ENCODE results near the gene ERICH4. TPM values are rescaled to one million over a fixed set of nuclear protein-coding genes. Genes with fewer than 3 reads are reported as not detected.

Gene ERICH4
- total RNA-seq, 1 donor from 2014 or later = not detected

DNA sequence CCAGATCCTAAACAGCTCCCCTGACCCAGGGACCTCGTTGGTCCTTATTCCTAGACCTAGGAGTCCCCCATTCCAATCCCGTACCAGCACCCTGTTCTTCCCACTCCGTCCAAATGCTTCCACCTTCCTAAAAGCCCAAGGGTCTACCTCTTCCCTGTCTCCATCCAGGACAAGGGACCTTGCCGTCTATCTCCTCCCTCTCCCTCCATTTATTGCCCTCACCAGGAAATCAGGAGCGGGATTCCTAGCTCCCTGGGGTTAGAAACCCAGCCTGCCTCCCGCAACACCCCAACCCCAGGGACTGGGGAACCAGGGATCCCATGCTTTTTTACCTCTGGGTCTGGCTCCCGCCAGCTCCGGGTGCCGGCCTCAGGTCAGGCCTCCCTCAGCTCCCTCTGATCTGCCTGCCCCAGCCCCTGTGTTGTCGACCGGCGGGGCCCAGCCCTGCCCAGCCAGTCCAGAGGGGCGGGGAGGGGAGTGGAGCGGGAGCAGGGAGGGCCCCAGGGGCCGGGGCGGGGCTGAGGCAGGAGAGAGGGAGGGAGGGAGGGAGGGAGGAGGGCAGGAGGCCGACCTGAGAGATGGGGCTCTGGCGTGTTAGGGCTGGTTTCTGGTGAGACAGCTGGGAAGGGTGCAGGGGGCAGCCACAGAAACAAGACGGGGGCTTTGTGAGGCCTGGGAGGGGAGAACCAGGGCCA is 15.9 kb upstream of the ERICH4 start, which contains the start of gene B3GNT8:
Gene B3GNT8, minus strand, starts transcription at position 423 of the 695 bp plus-strand sequence. CDS start 596 bp downstream, outside the sequence.
- peak; percentile 65 to 71 for DNase-seq (ENCODE audit: low spot score in 2 of 2, unreplicated experiment in 2 of 2)
- no peak for TF ChIP-seq CTCF (IDR thresholded peaks at IDR 0.05; ENCODE audit: unreplicated experiment)
- Mint-ChIP-seq H3K36me3 (peaks cover 10% of the 10 kb centered on the region), H3K27me3 (ENCODE audit: low read depth) (no peaks in the 10 kb centered on the region), H3K4me3 (peak within 1 kb of the TSS; percentile 81), H3K27ac (peak within 1 kb of the TSS; percentile 93), H3K9me3 (no peaks in the 10 kb centered on the region), H3K4me1 (peaks cover 20% of the 10 kb centered on the region)

- TF ChIP-seq CTCF (IDR thresholded peaks at IDR 0.05; ENCODE audit: unreplicated experiment) = no peak
- Mint-ChIP-seq H3K4me3 (peak overlapping the region; percentile 81), H3K36me3 (peaks cover 7% of the 10 kb centered on the region), H3K27me3 (ENCODE audit: low read depth) (no peaks in the 10 kb centered on the region), H3K4me1 (peaks cover 20% of the 10 kb centered on the region), H3K9me3 (no peaks in the 10 kb centered on the region), H3K27ac (peak overlapping the region; percentile 80)
- DNase-seq (ENCODE audit: low spot score in 2 of 2, unreplicated experiment in 2 of 2) = peak in 1 of 2 experiments; percentile 55
These were observed 15.1 kb upstream of the ERICH4 start for GRCh38 chr19:41427647-41428480.

DNA sequence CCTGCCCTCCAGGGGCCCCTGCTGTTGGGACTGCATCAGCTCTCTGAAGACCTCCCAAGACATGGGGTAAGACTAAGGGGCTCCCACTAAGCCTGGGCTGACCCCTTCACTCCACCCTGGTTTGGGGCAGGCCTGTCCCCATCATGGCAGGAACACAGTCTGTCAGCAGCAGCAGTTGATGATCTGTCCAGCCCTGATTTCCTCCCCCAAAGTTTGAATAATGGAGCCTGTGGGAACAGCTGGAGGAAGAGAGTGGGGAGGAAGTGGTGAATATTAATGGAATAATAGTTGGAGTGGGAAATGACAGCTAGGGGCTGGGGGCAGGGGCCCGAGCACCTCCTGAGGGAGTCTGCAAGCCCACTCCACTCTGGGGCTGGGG is 14.5 kb upstream of the ERICH4 start:
- H3K4me3 Mint-ChIP-seq = peak overlapping the region; percentile 81
- peak overlapping the region; percentile 81 for H3K27ac Mint-ChIP-seq
- TF ChIP-seq CTCF (IDR thresholded peaks at IDR 0.05; ENCODE audit: unreplicated experiment) = no peak
- H3K9me3 Mint-ChIP-seq = no peaks in the 10 kb centered on the region
- no peaks in the 10 kb centered on the region for H3K27me3 Mint-ChIP-seq (ENCODE audit: low read depth)
- peaks cover 20% of the 10 kb centered on the region for H3K4me1 Mint-ChIP-seq
- DNase-seq (ENCODE audit: low spot score in 2 of 2, unreplicated experiment in 2 of 2) = no peak
- peaks cover 6% of the 10 kb centered on the region for H3K36me3 Mint-ChIP-seq

GRCh38 chr19:41430922-41431321 is 12.0 kb upstream of the ERICH4 start:
- H3K4me3 Mint-ChIP-seq = no peak overlapping the region
- H3K4me1 Mint-ChIP-seq = peaks cover 20% of the 10 kb centered on the region
- TF ChIP-seq CTCF (IDR thresholded peaks at IDR 0.05; ENCODE audit: unreplicated experiment) = no peak
- no peaks in the 10 kb centered on the region for H3K27me3 Mint-ChIP-seq (ENCODE audit: low read depth)
- no peak for DNase-seq (ENCODE audit: low spot score in 2 of 2, unreplicated experiment in 2 of 2)
- H3K36me3 Mint-ChIP-seq = peaks cover 8% of the 10 kb centered on the region
- H3K27ac Mint-ChIP-seq = peak overlapping the region; percentile 54
- no peaks in the 10 kb centered on the region for H3K9me3 Mint-ChIP-seq

GRCh38 chr19:41431426-41432386 is 11.2 kb upstream of the ERICH4 start:
- no peak overlapping the region for H3K4me3 Mint-ChIP-seq
- no peak for DNase-seq (ENCODE audit: low spot score in 2 of 2, unreplicated experiment in 2 of 2)
- no peaks in the 10 kb centered on the region for H3K27me3 Mint-ChIP-seq (ENCODE audit: low read depth)
- peak overlapping the region; percentile 30 for H3K27ac Mint-ChIP-seq
- TF ChIP-seq CTCF (IDR thresholded peaks at IDR 0.05; ENCODE audit: unreplicated experiment) = no peak
- no peaks in the 10 kb centered on the region for H3K9me3 Mint-ChIP-seq
- peaks cover 12% of the 10 kb centered on the region for H3K36me3 Mint-ChIP-seq
- H3K4me1 Mint-ChIP-seq = peaks cover 18% of the 10 kb centered on the region
